ENCODE results near the gene H1-8.

The H1-8 gene

DNA sequence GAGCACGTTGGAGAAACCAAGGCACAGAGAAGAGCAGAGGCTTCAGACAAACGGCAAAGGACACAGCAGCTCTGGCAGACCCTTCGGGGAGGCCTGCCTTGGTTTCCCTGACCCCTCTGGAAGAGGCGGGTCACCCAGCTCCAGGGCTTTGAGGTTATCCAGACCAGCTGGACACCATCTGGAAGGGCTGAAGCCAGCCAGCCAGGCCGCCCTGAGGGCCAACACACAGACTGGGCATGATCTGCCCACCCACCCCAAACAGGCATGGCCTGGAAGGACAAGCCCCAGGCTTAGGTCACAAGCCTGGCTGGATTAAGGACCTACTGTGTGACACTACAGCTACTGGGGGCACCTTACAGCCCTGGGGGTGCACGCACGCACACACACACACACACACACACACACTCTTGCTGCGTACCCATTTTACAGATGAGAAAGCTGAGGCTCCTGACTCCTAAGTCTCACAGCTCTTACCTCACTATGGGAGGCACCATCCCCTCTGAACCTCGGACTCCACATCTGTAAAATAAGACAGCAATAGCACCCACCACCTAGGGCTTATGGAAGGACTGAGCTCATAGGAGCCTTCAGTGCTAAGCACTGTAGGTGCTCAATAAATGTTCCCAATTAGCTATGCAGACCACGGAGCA, 52.7 kb downstream of the H1-8 start:
- DNase-seq, result no peak

DNA sequence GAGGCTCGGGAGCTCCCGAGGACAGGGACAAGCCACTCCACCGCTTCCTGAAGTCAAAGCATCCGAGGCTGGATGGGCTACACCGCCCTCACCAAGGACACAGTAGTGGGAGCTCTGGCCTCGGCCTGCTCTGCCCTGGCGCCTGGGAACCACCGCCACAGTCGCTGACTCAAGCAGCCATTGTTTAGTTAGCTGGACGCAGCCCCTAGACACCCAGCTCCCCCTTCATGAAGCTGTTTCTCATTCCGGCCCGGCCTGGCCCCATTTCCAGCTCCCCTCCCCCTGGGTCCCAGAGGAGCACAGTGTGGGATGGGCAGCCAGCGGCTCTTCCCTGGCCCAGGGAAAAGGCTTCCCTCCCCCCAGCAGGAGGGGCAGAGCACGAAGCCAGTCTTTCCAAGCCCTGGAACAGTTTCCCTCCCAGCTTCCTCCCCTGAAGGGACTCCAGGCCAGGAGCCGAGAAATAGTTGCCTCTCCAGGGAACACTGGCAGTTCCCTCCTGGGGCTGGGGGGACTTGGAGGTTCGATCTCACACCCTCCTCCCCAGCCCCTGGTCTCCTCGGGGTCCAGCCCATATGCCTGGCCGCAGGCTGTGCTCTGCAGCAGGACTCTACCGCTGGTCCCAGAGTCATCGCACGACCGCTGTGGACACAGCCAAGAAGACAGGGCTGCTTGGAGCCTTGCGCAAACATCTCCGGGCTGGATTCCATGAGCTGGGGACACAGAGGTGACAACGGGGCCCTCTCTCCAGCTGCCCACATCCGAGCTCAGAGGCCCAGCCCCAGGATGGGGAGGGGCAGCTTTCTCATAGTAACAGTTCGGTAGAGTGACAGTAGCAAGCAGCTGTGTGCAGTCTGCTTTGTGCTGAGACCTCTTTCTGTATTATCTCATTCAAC, 53.5 kb downstream of the H1-8 start:
- no peak for DNase-seq

- no peak for DNase-seq
Measured at GRCh38 chr3:129597087-129597999, 54.4 kb downstream of the H1-8 start.

- no peak for DNase-seq
Measured at GRCh38 chr3:129598000-129598381, 55.0 kb downstream of the H1-8 start.

DNA sequence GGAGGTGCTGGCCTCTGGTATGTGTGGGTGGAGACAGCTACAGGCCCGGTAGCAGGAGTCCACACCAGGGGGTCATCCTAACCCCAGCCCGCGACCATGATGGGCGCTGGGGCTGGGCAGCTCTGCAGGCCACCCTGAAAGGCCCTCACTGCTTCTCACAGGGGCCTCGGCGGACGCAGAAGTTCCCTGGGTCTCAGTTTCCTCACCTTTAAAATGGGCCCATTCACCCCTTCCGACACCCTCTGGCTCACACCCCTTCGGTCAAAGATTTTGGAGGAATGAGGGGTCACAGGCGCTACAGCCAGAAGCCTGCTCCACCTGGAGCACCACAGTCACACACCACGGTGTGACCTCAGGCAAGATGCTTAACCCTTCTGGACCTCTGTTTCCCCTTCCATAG, 55.5 kb downstream of the H1-8 start:
- no peak for DNase-seq

DNA sequence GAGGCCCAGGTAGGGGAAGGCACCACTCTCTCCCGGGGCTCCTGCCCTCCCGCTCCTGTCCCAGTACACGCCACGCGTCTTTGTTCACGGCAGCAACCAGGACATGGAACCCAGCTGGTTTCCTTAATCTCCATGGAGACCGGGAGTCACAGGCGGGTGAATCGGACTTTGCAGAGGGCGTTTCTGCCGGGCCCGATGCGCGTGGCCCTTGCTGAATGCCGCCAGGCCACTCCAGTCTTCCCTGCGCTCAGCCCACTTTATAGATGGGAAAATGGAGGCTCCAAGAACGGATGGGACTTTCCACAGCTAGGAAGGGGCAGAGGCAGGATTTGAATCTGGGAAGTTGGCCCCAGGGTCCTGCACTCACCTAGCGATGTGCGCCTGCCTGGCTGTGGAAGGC, 56.1 kb downstream of the H1-8 start:
- DNase-seq, result no peak

DNA sequence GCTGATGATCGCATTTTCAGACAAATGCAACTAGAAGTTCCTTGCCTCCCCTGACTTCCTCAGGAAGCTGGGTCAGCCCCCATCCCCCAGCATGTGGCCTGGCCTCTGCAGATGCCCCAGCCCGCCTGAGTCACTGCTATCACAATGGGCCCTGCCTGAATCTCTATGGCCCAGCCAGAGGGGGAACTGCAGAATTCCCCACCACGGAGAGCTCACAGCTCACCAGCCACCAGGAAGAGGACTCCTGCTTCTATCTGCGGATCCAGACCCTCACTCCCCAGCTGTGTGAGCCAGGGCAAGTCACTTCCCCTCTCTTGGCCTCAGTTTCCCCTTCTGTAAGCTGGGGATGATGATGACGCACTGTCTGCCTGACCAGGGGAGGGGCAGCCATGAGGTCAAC, 56.6 kb downstream of the H1-8 start:
- DNase-seq, result no peak

- no peak for DNase-seq
Measured at GRCh38 chr3:129600348-129600747, 57.4 kb downstream of the H1-8 start.

All from NCI-H1436 treated with DMSO at 0.1 percent for 48 hours (cell line).